Esophagus squamous epithelium (tissue), 4 donors: ENCODE data around the gene RAB37.

Experiments used
- POLR2A ChIP-seq, 4 donors: fragments of 450-650 bp; IDR thresholded peaks; one replicate each; pipeline ENCODE4 v1.6.1; 2017; ENCODE audit warnings: antibody characterized with exemption in 4 of 4, mild to moderate bottlenecking in 4 of 4, moderate library complexity in 3 of 4
- TF ChIP-seq, protein P1 (sequence below), 6 experiments: fragments of 450-650 bp in 4 of 6; fragments of 200-600 bp in 2 of 6; sonication (generic) in 2 of 6; IDR thresholded peaks; one replicate each; pipeline ENCODE4 v1.5.1; 2016 to 2019; ENCODE audit warnings: antibody characterized with exemption in 6 of 6, mild to moderate bottlenecking in 4 of 6, moderate library complexity in 4 of 6

DNA sequence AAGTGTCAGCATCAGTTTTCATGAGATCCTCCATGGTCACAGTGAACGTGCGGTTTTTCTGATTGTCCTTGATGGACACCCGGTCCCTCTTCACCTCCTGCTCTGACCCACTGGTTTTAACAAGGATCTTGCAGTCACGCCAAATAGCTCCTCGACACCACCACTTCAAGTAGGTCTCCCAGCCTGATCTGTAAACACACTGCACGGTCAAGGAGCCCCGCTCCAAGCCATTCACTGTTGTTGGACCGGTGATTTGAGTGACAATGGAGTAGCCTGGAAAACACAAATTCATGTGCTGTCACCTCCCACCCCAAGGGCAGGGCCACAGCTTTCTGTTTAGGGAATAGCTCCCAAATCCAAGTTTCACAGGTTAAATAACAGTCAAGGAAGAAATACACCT, 32.5 kb upstream of the RAB37 start:
- TF ChIP-seq, protein P1, sequence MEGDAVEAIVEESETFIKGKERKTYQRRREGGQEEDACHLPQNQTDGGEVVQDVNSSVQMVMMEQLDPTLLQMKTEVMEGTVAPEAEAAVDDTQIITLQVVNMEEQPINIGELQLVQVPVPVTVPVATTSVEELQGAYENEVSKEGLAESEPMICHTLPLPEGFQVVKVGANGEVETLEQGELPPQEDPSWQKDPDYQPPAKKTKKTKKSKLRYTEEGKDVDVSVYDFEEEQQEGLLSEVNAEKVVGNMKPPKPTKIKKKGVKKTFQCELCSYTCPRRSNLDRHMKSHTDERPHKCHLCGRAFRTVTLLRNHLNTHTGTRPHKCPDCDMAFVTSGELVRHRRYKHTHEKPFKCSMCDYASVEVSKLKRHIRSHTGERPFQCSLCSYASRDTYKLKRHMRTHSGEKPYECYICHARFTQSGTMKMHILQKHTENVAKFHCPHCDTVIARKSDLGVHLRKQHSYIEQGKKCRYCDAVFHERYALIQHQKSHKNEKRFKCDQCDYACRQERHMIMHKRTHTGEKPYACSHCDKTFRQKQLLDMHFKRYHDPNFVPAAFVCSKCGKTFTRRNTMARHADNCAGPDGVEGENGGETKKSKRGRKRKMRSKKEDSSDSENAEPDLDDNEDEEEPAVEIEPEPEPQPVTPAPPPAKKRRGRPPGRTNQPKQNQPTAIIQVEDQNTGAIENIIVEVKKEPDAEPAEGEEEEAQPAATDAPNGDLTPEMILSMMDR (IDR thresholded peaks at IDR 0.05), result no peak
- no peak for TF ChIP-seq POLR2A (IDR thresholded peaks at IDR 0.05)
